GM10248 (cell line): Measurements from ENCODE around the gene SLC5A2.
A peak's percentile ranks its signal among the peaks of the same experiment; 100 is the strongest.

Source experiments
- CTCF ChIA-PET: fragments of 300-600 bp; sonication (Branson Sonifier 250); formaldehyde crosslinking; extraction: SDS; loops from one replicate; lab custom pipeline; 2021; ENCODE audit warnings: antibody characterized with exemption; lab: Yijun Ruan, JAX
- POLR2A ChIA-PET: fragments of 350-650 bp; sonication (Branson Sonifier 250); formaldehyde crosslinking; extraction: SDS; loops from one replicate; lab custom pipeline; 2020; ENCODE audit warnings: antibody characterized with exemption; lab: Yijun Ruan, JAX
- DNase-seq: peaks from one replicate; pipeline ENCODE4 v3.0.0; 2012; ENCODE audit errors: extremely low spot score
- TF ChIP-seq, protein P1 (sequence below): IDR thresholded peaks from 2 replicates; pipeline ENCODE4 v1.5.1; 2012; ENCODE audit warnings: mild to moderate bottlenecking, low read depth; ENCODE audit errors: extremely low read depth, missing control alignments, control extremely low read depth

The SLC5A2 gene

DNA sequence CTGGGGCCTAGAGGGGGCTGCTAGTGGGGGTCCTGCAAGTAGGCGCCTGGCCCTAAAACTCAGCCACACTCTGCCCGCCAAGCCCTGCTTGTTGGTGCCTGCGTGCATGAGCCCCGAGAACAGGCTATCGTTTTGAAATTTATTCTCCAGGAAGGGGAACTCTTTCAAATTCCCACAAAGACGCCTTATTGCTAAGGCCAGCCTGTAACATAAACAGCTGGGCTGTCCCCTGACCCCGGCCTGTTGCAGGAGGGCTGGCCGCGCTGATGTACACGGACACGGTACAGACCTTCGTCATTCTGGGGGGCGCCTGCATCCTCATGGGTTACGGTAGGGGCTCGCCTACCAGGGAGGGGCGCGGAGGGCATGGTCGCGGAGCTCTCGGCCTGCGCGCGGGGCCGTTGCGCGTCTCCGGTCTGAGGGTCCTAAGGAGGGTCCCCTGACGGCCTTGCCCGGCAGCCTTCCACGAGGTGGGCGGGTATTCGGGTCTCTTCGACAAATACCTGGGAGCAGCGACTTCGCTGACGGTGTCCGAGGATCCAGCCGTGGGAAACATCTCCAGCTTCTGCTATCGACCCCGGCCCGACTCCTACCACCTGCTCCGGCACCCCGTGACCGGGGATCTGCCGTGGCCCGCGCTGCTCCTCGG lies 4.3 kb downstream of the SLC5A2 start:
- TF ChIP-seq, protein P1, sequence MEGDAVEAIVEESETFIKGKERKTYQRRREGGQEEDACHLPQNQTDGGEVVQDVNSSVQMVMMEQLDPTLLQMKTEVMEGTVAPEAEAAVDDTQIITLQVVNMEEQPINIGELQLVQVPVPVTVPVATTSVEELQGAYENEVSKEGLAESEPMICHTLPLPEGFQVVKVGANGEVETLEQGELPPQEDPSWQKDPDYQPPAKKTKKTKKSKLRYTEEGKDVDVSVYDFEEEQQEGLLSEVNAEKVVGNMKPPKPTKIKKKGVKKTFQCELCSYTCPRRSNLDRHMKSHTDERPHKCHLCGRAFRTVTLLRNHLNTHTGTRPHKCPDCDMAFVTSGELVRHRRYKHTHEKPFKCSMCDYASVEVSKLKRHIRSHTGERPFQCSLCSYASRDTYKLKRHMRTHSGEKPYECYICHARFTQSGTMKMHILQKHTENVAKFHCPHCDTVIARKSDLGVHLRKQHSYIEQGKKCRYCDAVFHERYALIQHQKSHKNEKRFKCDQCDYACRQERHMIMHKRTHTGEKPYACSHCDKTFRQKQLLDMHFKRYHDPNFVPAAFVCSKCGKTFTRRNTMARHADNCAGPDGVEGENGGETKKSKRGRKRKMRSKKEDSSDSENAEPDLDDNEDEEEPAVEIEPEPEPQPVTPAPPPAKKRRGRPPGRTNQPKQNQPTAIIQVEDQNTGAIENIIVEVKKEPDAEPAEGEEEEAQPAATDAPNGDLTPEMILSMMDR: no peak
- ChIA-PET CTCF (interaction anchor here (0.8 to 1.6 kb wide), 2 partner anchors 9 to 11 kb away, joined by 3 to 5 read pairs; no protein-coding TSS in a partner anchor), POLR2A (interaction anchor here (0.6 to 1.0 kb wide), 2 partner anchors 8 to 12 kb away, joined by 3 to 6 read pairs; no protein-coding TSS in a partner anchor)
- no peak for DNase-seq

DNA sequence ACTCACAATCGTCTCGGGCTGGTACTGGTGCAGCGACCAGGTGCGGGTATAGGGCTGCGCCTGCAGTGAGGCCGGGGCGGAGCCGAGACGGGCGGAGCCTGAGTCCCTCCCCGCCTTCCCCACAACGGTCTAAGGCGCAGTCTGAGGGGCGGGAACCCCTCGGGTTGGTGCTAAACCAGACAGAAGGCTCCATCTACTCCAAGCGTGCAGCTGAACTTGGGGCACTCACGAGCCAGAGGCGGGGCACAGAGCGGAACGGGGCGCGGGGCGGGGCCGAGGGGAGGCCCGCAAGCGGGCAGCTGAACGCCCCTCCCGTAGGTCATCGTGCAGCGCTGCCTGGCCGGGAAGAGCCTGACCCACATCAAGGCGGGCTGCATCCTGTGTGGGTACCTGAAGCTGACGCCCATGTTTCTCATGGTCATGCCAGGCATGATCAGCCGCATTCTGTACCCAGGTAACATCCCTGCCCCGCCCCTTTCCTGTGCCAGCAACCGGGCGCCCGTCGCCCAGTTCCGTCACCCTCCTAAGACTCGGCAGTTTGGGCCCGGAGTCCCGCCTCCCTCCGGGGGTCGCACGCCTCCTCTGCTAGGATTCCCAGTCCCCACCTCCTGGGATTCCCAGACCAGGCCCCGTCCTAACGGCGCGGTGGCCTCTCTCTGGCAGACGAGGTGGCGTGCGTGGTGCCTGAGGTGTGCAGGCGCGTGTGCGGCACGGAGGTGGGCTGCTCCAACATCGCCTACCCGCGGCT lies 5.0 kb downstream of the SLC5A2 start:
- peak; percentile 80 for DNase-seq
- POLR2A ChIA-PET: interaction anchor here (1.0 kb wide), 1 partner anchor 13 kb away, joined by 3 read pairs; no protein-coding TSS in a partner anchor
- CTCF ChIA-PET: interaction anchor here (0.8 to 1.7 kb wide), 4 partner anchors 9 to 44 kb away, joined by 3 to 9 read pairs (median 4); no protein-coding TSS in a partner anchor
- TF ChIP-seq, protein P1: no peak

DNA sequence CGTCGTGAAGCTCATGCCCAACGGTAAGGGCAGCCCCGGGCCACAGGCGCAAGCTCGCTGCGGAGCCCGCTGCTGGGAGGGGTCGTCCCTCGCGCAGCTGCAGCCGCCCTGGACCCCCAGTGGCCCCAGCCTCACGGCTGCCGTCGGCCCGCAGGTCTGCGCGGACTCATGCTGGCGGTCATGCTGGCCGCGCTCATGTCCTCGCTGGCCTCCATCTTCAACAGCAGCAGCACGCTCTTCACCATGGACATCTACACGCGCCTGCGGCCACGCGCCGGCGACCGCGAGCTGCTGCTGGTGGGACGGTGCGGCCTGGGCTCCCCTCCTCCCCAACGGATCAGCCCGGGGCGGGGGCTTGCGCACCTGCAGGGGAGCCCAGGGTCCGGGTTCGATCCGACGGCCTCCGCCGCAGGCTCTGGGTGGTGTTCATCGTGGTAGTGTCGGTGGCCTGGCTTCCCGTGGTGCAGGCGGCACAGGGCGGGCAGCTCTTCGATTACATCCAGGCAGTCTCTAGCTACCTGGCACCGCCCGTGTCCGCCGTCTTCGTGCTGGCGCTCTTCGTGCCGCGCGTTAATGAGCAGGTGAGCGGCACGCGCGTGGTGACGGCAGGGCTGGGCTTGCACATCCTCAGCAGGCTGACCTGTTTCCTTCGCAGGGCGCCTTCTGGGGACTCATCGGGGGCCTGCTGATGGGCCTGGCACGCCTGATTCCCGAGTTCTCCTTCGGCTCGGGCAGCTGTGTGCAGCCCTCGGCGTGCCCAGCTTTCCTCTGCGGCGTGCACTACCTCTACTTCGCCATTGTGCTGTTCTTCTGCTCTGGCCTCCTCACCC lies 5.8 kb downstream of the SLC5A2 start:
- CTCF ChIA-PET: interaction anchor here (0.9 to 1.7 kb wide), 2 partner anchors 11 to 44 kb away, joined by 3 to 9 read pairs; no protein-coding TSS in a partner anchor

DNA sequence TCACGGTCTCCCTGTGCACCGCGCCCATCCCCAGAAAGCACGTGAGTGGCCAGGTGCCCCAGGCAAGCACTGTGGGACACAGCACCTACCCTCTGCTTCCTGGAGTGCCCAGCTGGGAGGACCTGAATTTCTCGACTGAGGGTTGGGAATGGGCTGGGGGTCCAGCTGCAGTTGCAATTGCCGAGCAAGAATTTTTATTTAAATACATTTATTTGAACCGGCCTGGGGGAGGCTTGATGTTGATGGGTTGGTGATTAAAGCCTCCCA lies 6.3 kb downstream of the SLC5A2 start:
- ChIA-PET CTCF (interaction anchor here (1.7 kb wide), 1 partner anchor 10 kb away, joined by 9 read pairs; no protein-coding TSS in a partner anchor), POLR2A (no interaction called here)
- DNase-seq: no peak
- TF ChIP-seq, protein P1: no peak

More for the DNA sequence above, 5.8 kb downstream of the SLC5A2 start:
- DNase-seq: no peak
- TF ChIP-seq, protein P1: no peak
- POLR2A ChIA-PET: no interaction called here

DNA sequence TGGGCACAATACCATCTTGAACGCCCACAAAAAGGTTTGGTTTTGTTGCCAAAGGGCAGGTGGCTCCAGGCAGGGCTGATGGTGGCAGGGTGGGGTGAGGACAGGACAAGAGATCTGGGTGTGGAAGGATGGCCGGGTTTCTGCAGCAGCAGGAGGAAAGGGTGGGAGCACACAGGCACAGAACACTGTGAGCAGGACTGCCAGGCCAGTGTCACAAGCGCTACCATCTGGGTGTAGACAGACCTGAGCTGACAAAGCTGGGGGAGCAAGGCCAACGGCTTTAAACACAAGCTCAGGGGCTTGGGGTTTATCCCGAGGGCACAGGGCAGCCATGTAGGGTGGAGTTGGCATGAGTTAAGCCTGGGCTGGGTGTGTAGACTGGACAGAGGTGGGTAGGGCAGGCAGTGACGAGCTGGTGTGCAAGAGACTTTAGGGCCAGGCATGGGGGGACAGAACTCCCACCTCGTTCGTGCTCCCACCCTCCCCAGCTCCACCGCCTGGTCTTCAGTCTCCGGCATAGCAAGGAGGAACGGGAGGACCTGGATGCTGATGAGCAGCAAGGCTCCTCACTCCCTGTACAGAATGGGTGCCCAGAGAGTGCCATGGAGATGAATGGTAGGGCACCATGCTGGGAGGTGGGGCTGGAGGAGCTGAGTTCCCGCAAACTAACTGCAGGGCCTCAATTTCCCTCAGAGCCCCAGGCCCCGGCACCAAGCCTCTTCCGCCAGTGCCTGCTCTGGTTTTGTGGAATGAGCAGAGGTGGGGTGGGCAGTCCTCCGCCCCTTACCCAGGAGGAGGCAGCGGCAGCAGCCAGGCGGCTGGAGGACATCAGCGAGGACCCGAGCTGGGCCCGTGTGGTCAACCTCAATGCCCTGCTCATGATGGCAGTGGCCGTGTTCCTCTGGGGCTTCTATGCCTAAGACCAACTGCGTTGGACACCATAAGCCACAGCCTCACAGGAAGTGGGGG lies 7.0 kb downstream of the SLC5A2 start:
- TF ChIP-seq, protein P1: no peak
- ChIA-PET CTCF (interaction anchor here (1.2 to 1.7 kb wide), 2 partner anchors 10 to 29 kb away, joined by 5 to 9 read pairs; no protein-coding TSS in a partner anchor), POLR2A (no interaction called here)
- DNase-seq: no peak
